ENCODE data around the gene AOC2.

- TF ChIP-seq POLR2A (IDR thresholded peaks at IDR 0.05; ENCODE audit: control extremely low read depth in 1 of 2, low read depth in 2 of 2, low read length in 2 of 2) (no peak), RAD21 (IDR thresholded peaks at IDR 0.05 in 1 of 2, conservative IDR thresholded peaks at IDR 0.05 in 1 of 2; ENCODE audit: low read depth in 2 of 2, low read length in 2 of 2) (no peak), CEBPB (IDR thresholded peaks at IDR 0.05; ENCODE audit: low read depth, low read length) (no peak), TBP (IDR thresholded peaks at IDR 0.05; ENCODE audit: low read depth, low read length) (no peak), POLR2AphosphoS5 (IDR thresholded peaks at IDR 0.05; ENCODE audit: low read depth, low read length) (no peak)
- TF ChIP-seq, protein P1, sequence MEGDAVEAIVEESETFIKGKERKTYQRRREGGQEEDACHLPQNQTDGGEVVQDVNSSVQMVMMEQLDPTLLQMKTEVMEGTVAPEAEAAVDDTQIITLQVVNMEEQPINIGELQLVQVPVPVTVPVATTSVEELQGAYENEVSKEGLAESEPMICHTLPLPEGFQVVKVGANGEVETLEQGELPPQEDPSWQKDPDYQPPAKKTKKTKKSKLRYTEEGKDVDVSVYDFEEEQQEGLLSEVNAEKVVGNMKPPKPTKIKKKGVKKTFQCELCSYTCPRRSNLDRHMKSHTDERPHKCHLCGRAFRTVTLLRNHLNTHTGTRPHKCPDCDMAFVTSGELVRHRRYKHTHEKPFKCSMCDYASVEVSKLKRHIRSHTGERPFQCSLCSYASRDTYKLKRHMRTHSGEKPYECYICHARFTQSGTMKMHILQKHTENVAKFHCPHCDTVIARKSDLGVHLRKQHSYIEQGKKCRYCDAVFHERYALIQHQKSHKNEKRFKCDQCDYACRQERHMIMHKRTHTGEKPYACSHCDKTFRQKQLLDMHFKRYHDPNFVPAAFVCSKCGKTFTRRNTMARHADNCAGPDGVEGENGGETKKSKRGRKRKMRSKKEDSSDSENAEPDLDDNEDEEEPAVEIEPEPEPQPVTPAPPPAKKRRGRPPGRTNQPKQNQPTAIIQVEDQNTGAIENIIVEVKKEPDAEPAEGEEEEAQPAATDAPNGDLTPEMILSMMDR (IDR thresholded peaks at IDR 0.05; ENCODE audit: control extremely low read depth in 1 of 3, insufficient read depth in 1 of 3, low read depth in 1 of 3, low read length in 3 of 3) = no peak
- TF ChIP-seq, protein P2, sequence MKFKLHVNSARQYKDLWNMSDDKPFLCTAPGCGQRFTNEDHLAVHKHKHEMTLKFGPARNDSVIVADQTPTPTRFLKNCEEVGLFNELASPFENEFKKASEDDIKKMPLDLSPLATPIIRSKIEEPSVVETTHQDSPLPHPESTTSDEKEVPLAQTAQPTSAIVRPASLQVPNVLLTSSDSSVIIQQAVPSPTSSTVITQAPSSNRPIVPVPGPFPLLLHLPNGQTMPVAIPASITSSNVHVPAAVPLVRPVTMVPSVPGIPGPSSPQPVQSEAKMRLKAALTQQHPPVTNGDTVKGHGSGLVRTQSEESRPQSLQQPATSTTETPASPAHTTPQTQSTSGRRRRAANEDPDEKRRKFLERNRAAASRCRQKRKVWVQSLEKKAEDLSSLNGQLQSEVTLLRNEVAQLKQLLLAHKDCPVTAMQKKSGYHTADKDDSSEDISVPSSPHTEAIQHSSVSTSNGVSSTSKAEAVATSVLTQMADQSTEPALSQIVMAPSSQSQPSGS (IDR thresholded peaks at IDR 0.05; ENCODE audit: low read length) = no peak
These were observed 34.7 kb downstream of the AOC2 start for GRCh38 chr17:42878924-42879595.
